Body of pancreas (tissue), 4 donors: ENCODE measurements around the gene NIPAL3. TPM values are rescaled to one million over a fixed set of nuclear protein-coding genes. Genes with fewer than 3 reads are reported as not detected.

Source experiments
- ATAC-seq: fragments of 150-250 bp; one replicate; pipeline ENCODE4 v1.9.1; 2016
- DNase-seq, 4 donors: peaks; one replicate each; pipeline ENCODE4 v3.0.0-alpha.2; 2019
- H3K27ac ChIP-seq, 4 donors: fragments of 200-600 bp; sonication (generic); 1 replicate in 3 of 4; 2 replicates in 1 of 4; pipeline versions ENCODE4 v1.5.1 to v1.6.1; 2016 to 2019; ENCODE audit warnings: mild to moderate bottlenecking in 1 of 4, mixed read lengths in 1 of 4, moderate library complexity in 1 of 4
- H3K27me3 ChIP-seq, 2 donors: fragments of 200-600 bp; sonication (generic); one replicate each; pipeline ENCODE4 v1.6.0; 2016; ENCODE audit warnings: mild to moderate bottlenecking in 1 of 2
- H3K36me3 ChIP-seq, 2 donors: fragments of 200-600 bp; sonication (generic); replicated peaks in 1 of 2; 2 replicates each; pipeline ENCODE4 v1.5.1; 2016; ENCODE audit warnings: low read depth in 2 of 2; ENCODE audit not compliant: insufficient read depth in 1 of 2
- H3K4me1 ChIP-seq: fragments of 200-600 bp; sonication (generic); one replicate; pipeline ENCODE4 v1.6.0; 2016
- H3K4me3 ChIP-seq, 2 donors: fragments of 200-600 bp; sonication (generic); 1 replicate in 1 of 2; 2 replicates in 1 of 2; pipeline ENCODE4 v1.5.1; 2016 to 2019
- H3K9me3 ChIP-seq, 3 donors: fragments of 200-600 bp; sonication (generic); 1 replicate in 2 of 3; 2 replicates in 1 of 3; pipeline ENCODE4 v1.5.1; 2016
- POLR2A ChIP-seq, 3 donors: fragments of 450-650 bp; IDR thresholded peaks; one replicate each; pipeline ENCODE4 v1.6.1; 2016; ENCODE audit warnings: antibody characterized with exemption in 3 of 3, mild to moderate bottlenecking in 2 of 3
- WGBS, 2 donors: methylation state at CpG; one replicate each; pipeline ENCODE4 v1.1.5; 2017; 5-methylcytosine and 5-hydroxymethylcytosine counted together
- intact Hi-C: fragments of 100-400 bp; cut with DNase I; formaldehyde crosslinking; loops from one replicate; pipeline ENCODE4 v1.15.1; 2023
- total RNA-seq, 2 donors: library from RNA; depleted of rRNA; stranded (reverse); fragments of >200 nt; gene quantifications; one replicate each; pipeline ENCODE4 v1.1.0, GENCODE V29; 2016
- TF ChIP-seq, protein P1 (sequence below), 7 experiments: fragments of 450-650 bp in 4 of 7; fragments of 200-600 bp in 3 of 7; sonication (generic) in 3 of 7; IDR thresholded peaks; one replicate each; pipeline ENCODE4 v1.5.1; 2016 to 2019; ENCODE audit warnings: antibody characterized with exemption in 7 of 7

The NIPAL3 gene
- total RNA-seq, 2 donors from 2014 or later, result 36.8 to 65.9 TPM

DNA sequence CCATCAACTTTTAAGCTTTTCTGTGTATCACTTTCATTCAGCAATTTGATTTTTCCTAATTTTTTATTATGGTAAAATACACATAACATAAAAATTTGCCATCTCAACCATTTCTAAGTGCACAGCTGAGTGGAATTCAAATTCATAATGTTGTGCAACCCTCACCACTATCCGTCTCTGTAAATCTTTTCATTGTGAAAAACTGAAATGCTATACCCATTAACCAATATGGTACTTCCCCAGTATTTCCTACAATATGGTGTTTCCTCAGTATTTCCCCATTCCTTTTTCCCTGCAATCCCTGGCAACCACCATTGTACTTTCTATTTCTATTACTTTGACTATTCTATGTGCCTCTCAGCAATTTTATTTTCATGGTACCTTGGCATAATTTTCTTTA lies 8.8 kb upstream of the NIPAL3 start:
- Histone ChIP-seq H3K36me3 (no peaks in the 10 kb centered on the region), H3K9me3 (no peaks in the 10 kb centered on the region), H3K4me3 (no peak overlapping the region), H3K27ac (no peak overlapping the region), H3K27me3 (no peaks in the 10 kb centered on the region), H3K4me1 (no peaks in the 10 kb centered on the region)
- TF ChIP-seq, protein P1, sequence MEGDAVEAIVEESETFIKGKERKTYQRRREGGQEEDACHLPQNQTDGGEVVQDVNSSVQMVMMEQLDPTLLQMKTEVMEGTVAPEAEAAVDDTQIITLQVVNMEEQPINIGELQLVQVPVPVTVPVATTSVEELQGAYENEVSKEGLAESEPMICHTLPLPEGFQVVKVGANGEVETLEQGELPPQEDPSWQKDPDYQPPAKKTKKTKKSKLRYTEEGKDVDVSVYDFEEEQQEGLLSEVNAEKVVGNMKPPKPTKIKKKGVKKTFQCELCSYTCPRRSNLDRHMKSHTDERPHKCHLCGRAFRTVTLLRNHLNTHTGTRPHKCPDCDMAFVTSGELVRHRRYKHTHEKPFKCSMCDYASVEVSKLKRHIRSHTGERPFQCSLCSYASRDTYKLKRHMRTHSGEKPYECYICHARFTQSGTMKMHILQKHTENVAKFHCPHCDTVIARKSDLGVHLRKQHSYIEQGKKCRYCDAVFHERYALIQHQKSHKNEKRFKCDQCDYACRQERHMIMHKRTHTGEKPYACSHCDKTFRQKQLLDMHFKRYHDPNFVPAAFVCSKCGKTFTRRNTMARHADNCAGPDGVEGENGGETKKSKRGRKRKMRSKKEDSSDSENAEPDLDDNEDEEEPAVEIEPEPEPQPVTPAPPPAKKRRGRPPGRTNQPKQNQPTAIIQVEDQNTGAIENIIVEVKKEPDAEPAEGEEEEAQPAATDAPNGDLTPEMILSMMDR (IDR thresholded peaks at IDR 0.05), result no peak
- no peak for TF ChIP-seq POLR2A (IDR thresholded peaks at IDR 0.05)
- 84 to 90% methylated on average over 1 of the region's 1 CpG for WGBS, 2 donors
- no peak for ATAC-seq
- intact Hi-C loops, result no loop called here
- DNase-seq, result no peak

DNA sequence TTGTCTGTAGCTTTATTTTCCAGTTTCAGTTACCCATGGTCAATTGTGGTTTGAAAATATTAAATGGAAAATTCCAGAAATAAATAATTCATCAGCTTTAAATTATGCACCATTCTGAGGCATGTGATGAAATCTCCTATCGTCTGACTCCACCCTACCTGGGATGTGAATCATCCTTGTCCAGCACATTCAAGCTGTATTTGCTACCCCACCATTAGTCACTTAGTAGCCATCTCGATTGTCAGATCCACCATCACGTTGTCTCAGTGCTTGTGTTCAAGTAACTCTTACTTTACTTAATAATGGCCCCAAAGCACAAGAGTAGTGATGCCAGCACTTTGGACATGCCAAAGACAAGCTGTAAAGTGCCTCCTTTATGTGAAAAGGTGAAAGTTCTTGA lies 6.1 kb upstream of the NIPAL3 start:
- H3K36me3 ChIP-seq, result no peaks in the 10 kb centered on the region
- no peaks in the 10 kb centered on the region for H3K9me3 ChIP-seq
- TF ChIP-seq POLR2A (IDR thresholded peaks at IDR 0.05), result no peak
- TF ChIP-seq, protein P1 (IDR thresholded peaks at IDR 0.05), result no peak
- H3K4me1 ChIP-seq, result peaks cover 15% of the 10 kb centered on the region
- intact Hi-C loops, result no loop called here
- DNase-seq (no peak), ATAC-seq (no peak)
- WGBS, 2 donors, result 61 to 69% methylated on average over 3 of the region's 3 CpGs
- no peak overlapping the region for H3K27ac ChIP-seq
- no peak overlapping the region for H3K4me3 ChIP-seq
- H3K27me3 ChIP-seq, result no peaks in the 10 kb centered on the region

DNA sequence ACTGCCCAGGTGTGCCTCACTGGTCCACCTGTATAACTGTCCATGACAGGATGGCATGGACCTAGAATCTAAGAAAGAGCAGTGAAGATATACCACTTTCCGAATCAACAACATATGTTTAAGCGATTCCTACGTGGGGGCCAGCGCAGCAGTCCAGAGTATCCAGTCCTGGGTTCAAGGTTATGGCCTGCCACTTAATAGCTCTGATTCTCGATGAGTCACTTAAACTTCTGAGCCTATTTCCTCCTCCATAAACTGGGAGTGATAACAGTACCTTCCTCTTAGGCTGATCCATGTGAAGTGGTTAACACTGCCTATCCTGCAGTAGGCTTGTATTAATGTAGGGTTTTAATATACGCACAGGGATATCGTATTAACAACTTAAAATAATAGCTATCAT lies 4.9 kb upstream of the NIPAL3 start:
- no peak for TF ChIP-seq POLR2A (IDR thresholded peaks at IDR 0.05)
- TF ChIP-seq, protein P1 (IDR thresholded peaks at IDR 0.05), result no peak
- Histone ChIP-seq H3K27ac (no peak overlapping the region), H3K4me3 (no peak overlapping the region), H3K36me3 (no peaks in the 10 kb centered on the region), H3K27me3 (no peaks in the 10 kb centered on the region), H3K9me3 (no peaks in the 10 kb centered on the region), H3K4me1 (peaks cover 22% of the 10 kb centered on the region)
- WGBS, 2 donors, result 88 to 92% methylated on average over 7 of the region's 7 CpGs
- intact Hi-C loops, result no loop called here
- no peak for ATAC-seq
- DNase-seq, result no peak

DNA sequence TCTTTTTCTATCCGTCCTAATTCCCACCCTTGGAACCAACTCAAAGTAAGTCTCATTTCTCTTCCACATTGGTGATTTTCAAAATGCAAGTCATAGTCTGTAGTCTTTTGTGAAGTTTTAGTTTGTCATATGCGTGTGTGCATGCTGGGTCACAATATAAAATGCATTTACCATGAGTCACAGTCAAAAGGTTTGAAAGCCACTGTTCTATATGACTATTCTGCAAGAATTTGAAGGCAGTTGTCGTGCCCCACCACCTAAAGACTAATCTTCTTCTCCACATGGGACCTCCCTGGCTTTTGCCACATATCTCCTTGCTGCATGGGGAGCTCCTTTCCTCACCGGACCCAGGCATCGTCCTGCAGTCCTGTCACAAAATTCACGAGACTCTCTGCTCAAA lies 3.6 kb upstream of the NIPAL3 start:
- no peaks in the 10 kb centered on the region for H3K36me3 ChIP-seq
- no peak overlapping the region for H3K4me3 ChIP-seq
- intact Hi-C loops, result no loop called here
- H3K27ac ChIP-seq, result no peak overlapping the region
- no peaks in the 10 kb centered on the region for H3K9me3 ChIP-seq
- no peak for DNase-seq
- H3K27me3 ChIP-seq, result no peaks in the 10 kb centered on the region
- no peak for TF ChIP-seq POLR2A (IDR thresholded peaks at IDR 0.05)
- TF ChIP-seq, protein P1 (IDR thresholded peaks at IDR 0.05), result no peak
- 79 to 82% methylated on average over 6 of the region's 6 CpGs for WGBS, 2 donors
- no peak for ATAC-seq
- H3K4me1 ChIP-seq, result peaks cover 29% of the 10 kb centered on the region

DNA sequence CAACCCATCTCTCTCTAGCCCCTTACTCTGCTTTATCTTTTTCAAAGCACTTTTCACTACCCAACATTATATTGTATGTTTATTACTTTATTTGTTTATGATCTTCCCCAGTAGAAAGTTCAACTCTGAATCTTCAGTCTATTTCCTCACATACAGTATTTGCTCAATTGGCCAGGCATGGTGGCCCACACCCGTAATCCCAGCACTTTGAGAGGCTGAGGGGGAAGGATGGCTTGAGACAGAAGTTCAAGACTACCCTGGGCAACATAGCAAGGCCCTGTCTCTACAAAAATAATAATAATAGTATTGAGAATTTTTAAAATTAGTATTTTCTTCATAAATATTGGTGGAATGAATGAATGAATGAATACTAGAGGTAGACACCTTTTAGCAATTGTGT lies 3.2 kb upstream of the NIPAL3 start:
- H3K36me3 ChIP-seq, result no peaks in the 10 kb centered on the region
- intact Hi-C loops, result no loop called here
- H3K27me3 ChIP-seq, result no peaks in the 10 kb centered on the region
- ATAC-seq, result no peak
- TF ChIP-seq POLR2A (IDR thresholded peaks at IDR 0.05), result no peak
- TF ChIP-seq, protein P1 (IDR thresholded peaks at IDR 0.05), result no peak
- no peak for DNase-seq
- WGBS, 2 donors, result 95 to 96% methylated on average over 1 of the region's 1 CpG
- peaks cover 33% of the 10 kb centered on the region for H3K4me1 ChIP-seq
- H3K27ac ChIP-seq, result no peak overlapping the region
- no peak overlapping the region for H3K4me3 ChIP-seq
- no peaks in the 10 kb centered on the region for H3K9me3 ChIP-seq
